Ascending aorta (tissue), 2 donors: ENCODE results near the gene ACTL8. TPM values are rescaled to one million over a fixed set of nuclear protein-coding genes. Genes with fewer than 3 reads are reported as not detected.
A peak's percentile ranks its signal among the peaks of the same experiment; 100 is the strongest.

ENCODE experiments used
- DNase-seq, 2 donors: peaks; one replicate each; pipeline ENCODE4 v3.0.0-alpha.2; 2019; ENCODE audit warnings: low spot score in 2 of 2
- H3K27ac ChIP-seq, 2 donors: fragments of 200-600 bp; sonication (generic); one replicate each; pipeline ENCODE4 v1.5.1; 2016 to 2017; ENCODE audit warnings: mild to moderate bottlenecking in 1 of 2
- H3K27me3 ChIP-seq: fragments of 200-600 bp; sonication (generic); one replicate; pipeline ENCODE4 v1.5.1; 2017
- H3K36me3 ChIP-seq, 2 donors: fragments of 200-600 bp; sonication (generic); one replicate each; pipeline ENCODE4 v1.5.1; 2016
- H3K4me1 ChIP-seq, 2 donors: fragments of 200-600 bp; sonication (generic); one replicate each; pipeline ENCODE4 v1.5.1; 2016 to 2017; ENCODE audit warnings: mild to moderate bottlenecking in 1 of 2
- H3K4me3 ChIP-seq, 2 donors: fragments of 200-600 bp; sonication (generic); one replicate each; pipeline ENCODE4 v1.5.1; 2016 to 2017; ENCODE audit warnings: mild to moderate bottlenecking in 1 of 2
- H3K9me3 ChIP-seq, 2 donors: fragments of 200-600 bp; sonication (generic); one replicate each; pipeline ENCODE4 v1.5.1; 2016
- CTCF ChIP-seq, 3 experiments: fragments of 200-600 bp in 2 of 3; fragments of 450-650 bp in 1 of 3; sonication (generic) in 2 of 3; IDR thresholded peaks; one replicate each; pipeline ENCODE4 v1.5.1; 2016 to 2019; ENCODE audit warnings: antibody characterized with exemption in 3 of 3, mild to moderate bottlenecking in 1 of 3, moderate library complexity in 1 of 3
- intact Hi-C: fragments of 100-400 bp; cut with DNase I; formaldehyde crosslinking; loops from one replicate; pipeline ENCODE4 v1.15.1; 2023
- total RNA-seq: library from RNA; depleted of rRNA; stranded (reverse); fragments of >200 nt; gene quantifications from one replicate; pipeline ENCODE4 v1.1.0, GENCODE V29; 2016

The ACTL8 gene
- total RNA-seq, 1 donor from 2014 or later, result not detected

GRCh38 chr1:17791480-17791879 is 36.3 kb downstream of the ACTL8 start:
- no peaks in the 10 kb centered on the region for H3K4me1 ChIP-seq
- DNase-seq, result peak in 1 of 2 donors; percentile 22
- intact Hi-C loops, result no loop called here
- H3K4me3 ChIP-seq, result no peak overlapping the region
- no peak for TF ChIP-seq CTCF (IDR thresholded peaks at IDR 0.05)
- H3K9me3 ChIP-seq, result no peaks in the 10 kb centered on the region
- H3K27ac ChIP-seq, result no peak overlapping the region
- H3K27me3 ChIP-seq, result no peaks in the 10 kb centered on the region
- H3K36me3 ChIP-seq, result no peaks in the 10 kb centered on the region

- intact Hi-C loops, result no loop called here
- Histone ChIP-seq H3K4me1 (no peaks in the 10 kb centered on the region), H3K27ac (no peak overlapping the region), H3K4me3 (no peak overlapping the region), H3K36me3 (no peaks in the 10 kb centered on the region), H3K27me3 (no peaks in the 10 kb centered on the region), H3K9me3 (no peaks in the 10 kb centered on the region)
- DNase-seq, result peak in 1 of 2 donors; percentile 8
- TF ChIP-seq CTCF (IDR thresholded peaks at IDR 0.05), result no peak
Measured at GRCh38 chr1:17792421-17792820, 37.3 kb downstream of the ACTL8 start.

GRCh38 chr1:17795081-17795809 is 40.1 kb downstream of the ACTL8 start:
- Histone ChIP-seq H3K27ac (no peak overlapping the region), H3K36me3 (no peaks in the 10 kb centered on the region), H3K4me1 (no peaks in the 10 kb centered on the region), H3K9me3 (no peaks in the 10 kb centered on the region), H3K4me3 (no peak overlapping the region), H3K27me3 (no peaks in the 10 kb centered on the region)
- intact Hi-C loops, result no loop called here
- DNase-seq, result no peak
- TF ChIP-seq CTCF (IDR thresholded peaks at IDR 0.05), result no peak

- H3K27ac ChIP-seq, result no peak overlapping the region
- H3K4me1 ChIP-seq, result no peaks in the 10 kb centered on the region
- H3K36me3 ChIP-seq, result no peaks in the 10 kb centered on the region
- intact Hi-C loops, result no loop called here
- no peak overlapping the region for H3K4me3 ChIP-seq
- peak in 1 of 2 donors; percentile 15 for DNase-seq
- H3K9me3 ChIP-seq, result no peaks in the 10 kb centered on the region
- no peaks in the 10 kb centered on the region for H3K27me3 ChIP-seq
- no peak for TF ChIP-seq CTCF (IDR thresholded peaks at IDR 0.05)
Measured at GRCh38 chr1:17795836-17796645, 40.9 kb downstream of the ACTL8 start.

GRCh38 chr1:17797478-17797877 is 42.3 kb downstream of the ACTL8 start:
- no peak for DNase-seq

More at GRCh38 chr1:17797478-17797877, 42.3 kb downstream of the ACTL8 start:
- intact Hi-C loops, result no loop called here
- TF ChIP-seq CTCF (IDR thresholded peaks at IDR 0.05), result no peak
- no peaks in the 10 kb centered on the region for H3K9me3 ChIP-seq
- no peaks in the 10 kb centered on the region for H3K27me3 ChIP-seq
- H3K27ac ChIP-seq, result no peak overlapping the region
- H3K36me3 ChIP-seq, result no peaks in the 10 kb centered on the region
- H3K4me1 ChIP-seq, result no peaks in the 10 kb centered on the region
- no peak overlapping the region for H3K4me3 ChIP-seq
